ENCODE measurements around the gene DPP8. TPM values are rescaled to one million over a fixed set of nuclear protein-coding genes. Genes with fewer than 3 reads are reported as not detected.
"Not testable (repeated sequence)": the region's sequence is repeated elsewhere in the genome, so short reads cannot be mapped to it uniquely, and the experiment has no call there.

DPP8 gene
- total RNA-seq, 1 experiment from 2014 or later, result 13.6 TPM

GRCh38 chr15:65410972-65411371 is 106.5 kb downstream of the DPP8 start:
- no peak for DNase-seq (ENCODE audit: low spot score)
- in situ Hi-C loops (cut with HindIII; ENCODE audit: low sequenced_read_pairs), result no loop called here

GRCh38 chr15:65410036-65410435 is 107.5 kb downstream of the DPP8 start:
- no peak for DNase-seq (ENCODE audit: low spot score)
- in situ Hi-C loops (cut with HindIII; ENCODE audit: low sequenced_read_pairs), result no loop called here

- DNase-seq (ENCODE audit: low spot score), result no peak
Measured at GRCh38 chr15:65409036-65409631, 108.4 kb downstream of the DPP8 start.

GRCh38 chr15:65408324-65409035 is 109.0 kb downstream of the DPP8 start:
- no peak for DNase-seq (ENCODE audit: low spot score)
- in situ Hi-C loops (cut with HindIII; ENCODE audit: low sequenced_read_pairs), result no loop called here

More at GRCh38 chr15:65409036-65409631, 108.4 kb downstream of the DPP8 start:
- in situ Hi-C loops (cut with HindIII; ENCODE audit: low sequenced_read_pairs), result no loop called here

GRCh38 chr15:65406424-65407000 is 111.0 kb downstream of the DPP8 start:
- DNase-seq (ENCODE audit: low spot score), result no peak
- in situ Hi-C loops (cut with HindIII; ENCODE audit: low sequenced_read_pairs), result no loop called here

DNA sequence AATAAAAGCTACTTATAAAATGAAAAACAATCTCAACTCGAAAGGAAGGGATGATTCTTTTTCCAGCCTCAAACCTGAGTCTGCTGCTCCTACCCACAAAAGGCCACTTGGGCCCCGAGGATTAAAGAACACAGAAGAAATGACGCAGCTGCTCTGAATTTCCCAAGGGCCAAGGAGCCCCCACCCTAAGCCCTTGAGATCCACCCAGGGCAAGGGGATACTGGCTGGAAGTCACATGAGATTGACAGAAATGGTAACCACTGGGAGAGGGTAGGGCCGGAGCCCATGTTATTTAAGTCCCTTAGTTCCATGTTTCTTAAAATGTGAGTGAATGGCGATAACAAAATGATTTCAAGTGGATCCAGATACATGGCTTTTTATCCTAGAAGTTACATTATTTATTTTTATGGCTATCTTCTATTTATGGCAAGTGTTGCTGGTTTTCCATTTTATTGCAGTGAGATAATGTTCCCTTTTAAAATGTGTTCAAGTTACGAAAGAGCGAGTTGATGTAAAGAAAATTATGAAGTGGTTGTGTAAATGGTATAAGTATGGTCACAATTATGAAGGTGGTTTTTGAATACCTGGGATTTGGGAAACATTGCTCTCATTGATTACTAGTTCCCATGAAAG is 111.6 kb downstream of the DPP8 start:
- DNase-seq (ENCODE audit: low spot score), result no peak
- in situ Hi-C loops (cut with HindIII; ENCODE audit: low sequenced_read_pairs), result no loop called here

DNA sequence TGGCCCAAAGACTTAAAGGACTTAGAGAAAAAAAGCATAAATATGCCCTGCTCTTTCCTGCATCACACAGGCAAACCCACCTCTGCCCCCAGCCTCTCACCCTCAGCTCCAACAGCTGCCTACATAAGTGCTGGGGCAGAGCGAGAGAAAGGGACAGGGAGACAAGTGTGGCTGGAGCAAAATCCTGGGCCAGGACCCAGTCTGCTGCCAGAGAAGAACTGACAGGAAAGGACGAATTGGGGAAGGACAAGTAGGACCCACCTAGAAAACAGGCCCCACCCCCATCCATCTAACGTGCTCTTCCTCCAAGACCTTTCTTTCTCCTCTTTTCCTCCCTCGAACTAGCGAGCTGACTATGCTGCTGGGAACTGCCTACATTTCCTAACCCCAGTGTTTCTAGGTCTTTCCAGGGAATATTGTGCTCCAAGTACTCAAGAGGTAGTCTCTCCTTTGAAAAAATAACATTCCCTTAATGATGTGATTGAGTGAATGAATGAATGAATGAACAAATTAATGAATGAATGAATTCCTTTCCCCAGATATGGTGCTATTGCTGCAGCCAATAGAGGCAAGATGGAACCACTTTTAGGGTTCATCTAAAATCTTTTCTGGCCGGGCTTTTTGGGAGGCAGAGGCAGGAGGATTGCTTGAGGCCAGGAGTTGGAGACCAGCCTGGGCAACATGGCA is 113.2 kb downstream of the DPP8 start:
- in situ Hi-C loops (cut with HindIII; ENCODE audit: low sequenced_read_pairs), result no loop called here
- no peak for DNase-seq (ENCODE audit: low spot score)

DNA sequence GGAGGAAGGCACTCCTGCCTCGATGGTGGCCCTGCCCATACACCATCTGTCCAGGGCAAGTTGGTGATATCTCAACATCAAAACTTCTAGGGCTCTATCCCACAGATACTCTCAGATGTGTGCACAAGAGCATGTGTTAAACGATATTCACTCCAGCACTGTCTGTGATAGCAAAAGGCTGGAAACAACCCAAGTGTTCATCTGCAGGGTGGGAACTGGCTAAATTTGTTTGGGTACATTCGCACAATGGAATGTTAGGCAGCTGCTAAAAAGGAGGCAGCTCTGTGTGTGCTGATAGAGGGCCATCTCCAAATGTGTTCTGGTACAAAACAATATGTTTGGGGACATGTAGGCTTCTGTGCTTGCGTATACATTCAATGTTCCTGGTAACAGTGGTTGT is 114.5 kb downstream of the DPP8 start:
- in situ Hi-C loops (cut with HindIII; ENCODE audit: low sequenced_read_pairs), result no loop called here

DNA sequence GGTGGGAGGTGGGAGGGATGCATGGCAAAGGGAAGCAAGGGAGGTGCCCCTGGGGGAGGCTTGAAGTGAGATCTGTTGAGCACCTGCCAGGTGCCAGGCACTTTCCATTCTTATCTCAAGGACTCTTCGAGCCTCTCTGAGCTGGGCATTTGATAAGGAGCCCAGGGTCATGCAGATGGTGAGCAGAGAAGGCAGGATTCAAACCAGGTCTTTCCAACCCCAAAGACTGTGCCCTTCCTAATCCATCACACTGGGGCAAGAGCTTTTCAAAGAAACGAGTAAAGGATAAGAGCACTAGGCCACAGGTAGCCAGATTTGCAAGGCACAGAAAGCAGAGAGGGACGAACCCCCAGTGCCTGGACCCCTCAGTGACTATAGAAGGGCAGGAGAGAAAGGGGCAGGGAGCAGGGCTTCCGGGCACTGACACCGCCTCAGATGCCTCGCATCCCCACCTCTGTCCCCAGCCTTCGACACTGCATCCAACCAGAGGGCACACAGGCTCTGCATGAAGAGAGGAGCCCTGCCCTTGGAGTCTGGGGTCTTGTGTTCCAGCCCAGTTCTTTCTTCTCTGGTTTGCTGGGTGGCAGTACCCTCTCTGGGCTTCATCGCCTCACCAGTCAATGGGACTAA is 115.8 kb downstream of the DPP8 start:
- in situ Hi-C loops (cut with HindIII; ENCODE audit: low sequenced_read_pairs), result no loop called here

More for the DNA sequence above, 114.5 kb downstream of the DPP8 start:
- no peak for DNase-seq (ENCODE audit: low spot score)

GRCh38 chr15:65400760-65401610 is 116.5 kb downstream of the DPP8 start:
- peak; percentile 50 for DNase-seq (ENCODE audit: low spot score)
- in situ Hi-C loops (cut with HindIII; ENCODE audit: low sequenced_read_pairs), result no loop called here

More for the DNA sequence above, 115.8 kb downstream of the DPP8 start:
- DNase-seq (ENCODE audit: low spot score), result no peak

DNA sequence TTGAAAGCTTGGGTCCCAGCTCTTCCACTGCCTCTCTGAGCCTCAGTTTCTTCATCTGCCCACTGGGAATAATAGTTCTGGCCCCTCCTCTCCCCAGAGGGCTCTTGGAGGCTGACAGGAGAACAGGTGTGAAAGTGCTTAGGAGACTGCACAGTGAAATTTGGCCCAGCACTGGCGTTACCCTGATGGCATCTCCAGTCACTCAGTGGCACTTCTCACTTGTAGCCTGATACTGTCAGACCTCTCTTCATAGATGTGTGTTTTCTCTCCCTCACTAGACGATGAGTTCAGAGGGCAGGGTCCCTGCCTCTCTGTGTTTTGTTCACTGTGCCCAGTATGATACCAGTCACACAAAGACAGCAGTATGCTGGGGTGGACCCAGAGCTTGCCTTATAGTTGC is 117.5 kb downstream of the DPP8 start:
- in situ Hi-C loops (cut with HindIII; ENCODE audit: low sequenced_read_pairs), result no loop called here

GRCh38 chr15:65399001-65399706 is 118.3 kb downstream of the DPP8 start:
- in situ Hi-C loops (cut with HindIII; ENCODE audit: low sequenced_read_pairs), result no loop called here
- DNase-seq (ENCODE audit: low spot score), result no peak

More for the DNA sequence above, 117.5 kb downstream of the DPP8 start:
- DNase-seq (ENCODE audit: low spot score), result no peak

DNA sequence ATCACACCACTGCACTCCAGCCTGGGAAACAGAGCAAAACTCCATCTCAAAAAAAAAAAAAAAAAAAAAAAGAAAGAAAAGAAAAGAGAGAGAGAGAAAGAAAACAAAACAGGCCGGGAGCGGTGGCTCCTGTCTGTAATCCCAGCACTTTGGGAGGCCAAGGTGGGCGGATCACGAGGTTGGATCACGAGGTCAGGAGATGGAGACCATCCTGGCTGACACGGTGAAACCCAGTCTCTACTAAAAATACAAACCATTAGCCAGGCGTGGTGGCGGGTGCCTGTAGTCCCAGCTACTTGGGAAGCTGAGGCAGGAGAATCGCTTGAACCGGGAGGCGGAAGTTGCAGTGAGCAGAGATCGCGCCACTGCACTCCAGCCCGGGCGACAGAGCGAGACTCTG is 119.0 kb downstream of the DPP8 start:
- DNase-seq (ENCODE audit: low spot score); in situ Hi-C loops (cut with HindIII; ENCODE audit: low sequenced_read_pairs): not testable (repeated sequence)

DNA sequence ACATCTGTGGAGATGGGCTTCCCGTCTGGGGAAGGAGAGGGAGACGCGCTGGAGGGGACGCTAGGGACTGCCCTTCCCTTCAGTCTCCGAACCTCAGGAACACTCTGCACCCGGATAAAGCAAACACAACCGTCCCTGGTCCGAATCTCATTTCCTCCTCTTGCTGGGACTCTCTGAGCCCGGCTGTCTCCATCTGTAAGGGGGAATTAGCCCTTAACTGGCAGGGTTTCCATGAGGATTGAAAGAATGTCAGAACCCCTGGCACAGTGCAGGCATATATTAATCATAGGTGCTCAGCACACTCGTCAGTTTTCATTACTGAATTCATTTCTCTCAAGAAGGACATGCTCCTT is 120.5 kb downstream of the DPP8 start:
- in situ Hi-C loops (cut with HindIII; ENCODE audit: low sequenced_read_pairs), result no loop called here
- no peak for DNase-seq (ENCODE audit: low spot score)

DNA sequence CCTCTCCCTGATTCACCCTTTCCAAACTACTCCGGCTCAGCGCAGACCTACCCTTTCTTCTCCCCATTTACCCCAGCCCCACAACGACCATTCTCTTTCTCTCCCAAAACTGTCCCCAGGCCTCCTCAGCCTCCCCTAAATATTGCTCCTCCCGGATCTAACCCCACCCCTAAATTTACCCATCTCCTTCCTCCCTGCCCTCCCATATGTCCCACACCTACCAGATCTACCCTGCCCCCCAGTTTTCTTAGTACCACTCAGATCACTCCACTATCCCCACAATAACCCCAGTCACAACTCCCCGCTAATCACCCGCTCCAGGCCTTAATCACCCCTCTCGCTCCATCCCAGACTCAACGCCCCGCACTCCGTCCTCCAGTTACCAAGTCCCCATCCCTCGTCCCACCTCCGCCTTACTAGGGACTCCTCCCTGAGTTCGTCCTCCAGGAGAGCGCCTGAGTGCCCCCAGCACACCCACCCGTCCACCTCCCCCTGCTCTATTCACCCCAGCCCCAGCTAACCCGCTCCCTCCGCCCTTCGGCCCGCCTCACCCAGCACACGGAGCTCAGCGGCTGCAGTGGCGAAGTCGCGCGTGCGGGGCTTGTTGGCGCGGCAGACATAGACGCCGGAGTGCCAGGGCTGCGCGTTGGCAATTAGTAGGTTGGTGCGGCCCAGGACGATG is 121.1 kb downstream of the DPP8 start:
- DNase-seq (ENCODE audit: low spot score), result no peak
- in situ Hi-C loops (cut with HindIII; ENCODE audit: low sequenced_read_pairs), result no loop called here

GRCh38 chr15:65395567-65396202 is 121.8 kb downstream of the DPP8 start:
- in situ Hi-C loops (cut with HindIII; ENCODE audit: low sequenced_read_pairs), result no loop called here
- DNase-seq (ENCODE audit: low spot score), result no peak

DNA sequence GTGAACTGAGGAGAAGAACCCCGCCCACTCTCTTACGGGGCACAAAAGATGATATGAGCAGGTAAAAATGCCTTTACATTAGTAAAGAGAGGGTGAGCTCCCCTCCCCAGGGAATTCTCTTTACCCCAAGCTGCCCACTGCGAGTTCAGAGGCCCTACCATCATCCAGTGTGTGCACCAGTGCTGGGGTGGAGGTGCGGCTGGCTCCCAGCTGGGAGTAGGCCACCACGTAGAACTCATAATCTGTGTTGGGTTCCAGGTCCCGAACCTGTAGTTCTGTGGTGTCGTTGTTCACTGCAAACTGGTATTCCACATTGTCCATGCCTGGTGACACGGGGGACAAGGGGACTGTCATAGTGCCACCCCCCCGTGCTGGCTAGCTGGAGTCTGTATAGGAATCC is 122.6 kb downstream of the DPP8 start:
- DNase-seq (ENCODE audit: low spot score), result no peak
- in situ Hi-C loops (cut with HindIII; ENCODE audit: low sequenced_read_pairs), result no loop called here

Data from G401 (cell line).